Lung microvascular endothelial cell (primary cell): ENCODE results near the gene CLEC4A. TPM values are rescaled to one million over a fixed set of nuclear protein-coding genes. Genes with fewer than 3 reads are reported as not detected.

Experiments used
- total RNA-seq: library from RNA; depleted of rRNA; stranded (reverse); fragments of >200 nt; gene quantifications from 2 replicates; pipeline ENCODE4 v1.2.1, GENCODE V29; 2014

The CLEC4A gene
- total RNA-seq, 1 donor from 2014 or later: not detected

Other genes starting within 250 kb of the CLEC4A start
- 20.2 and 41.0 TPM in 2 replicates for gene SLC2A3, start 187.4 kb upstream of the CLEC4A start, total RNA-seq
- 3.1 and 3.4 TPM in 2 replicates for gene FOXJ2, start 90.9 kb upstream of the CLEC4A start, total RNA-seq
- gene C3AR1, start 57.3 kb upstream of the CLEC4A start, total RNA-seq: 0.22 TPM in 1 of 2 replicates, not detected in the other
- 18.5 and 32.7 TPM in 2 replicates for gene NECAP1, start 41.3 kb upstream of the CLEC4A start, total RNA-seq
- gene ZNF705A, start 33.4 kb downstream of the CLEC4A start, total RNA-seq: not detected in 2 replicates
- gene FAM90A1, start 104.0 kb downstream of the CLEC4A start, total RNA-seq: under 0.01 TPM in 1 of 2 replicates, not detected in the other